Lower leg skin (tissue), 3 donors: ENCODE results near the gene CHN2.

Experiments
- CTCF ChIP-seq, 3 donors: fragments of 450-650 bp; IDR thresholded peaks; one replicate each; pipeline ENCODE4 v1.5.1; 2016; ENCODE audit warnings: antibody characterized with exemption in 3 of 3, mild to moderate bottlenecking in 3 of 3, moderate library complexity in 2 of 3
- POLR2A ChIP-seq, 2 donors: fragments of 450-650 bp; IDR thresholded peaks; one replicate each; pipeline ENCODE4 v1.6.1; 2016 to 2017; ENCODE audit warnings: antibody characterized with exemption in 2 of 2, mild to moderate bottlenecking in 1 of 2, moderate library complexity in 1 of 2

GRCh38 chr7:29316926-29317325 is 122.4 kb downstream of the CHN2 start:
- TF ChIP-seq CTCF (IDR thresholded peaks at IDR 0.05) = no peak
- no peak for TF ChIP-seq POLR2A (IDR thresholded peaks at IDR 0.05)
